Adrenal gland (tissue), 5 donors: Measurements from ENCODE around the gene PRSS50.

ENCODE experiments used
- POLR2A ChIP-seq, 2 donors: fragments of 450-650 bp; IDR thresholded peaks; one replicate each; pipeline ENCODE4 v1.6.1; 2017; ENCODE audit warnings: antibody characterized with exemption in 2 of 2, mild to moderate bottlenecking in 2 of 2, moderate library complexity in 1 of 2
- TF ChIP-seq, protein P1 (sequence below), 6 experiments: fragments of 450-650 bp in 4 of 6; fragments of 200-600 bp in 2 of 6; sonication (generic) in 1 of 6; IDR thresholded peaks; 1 replicate in 5 of 6; 2 replicates in 1 of 6; pipeline versions ENCODE4 v1.5.1 to v1.8.0; 2016 to 2021; ENCODE audit warnings: antibody characterized with exemption in 6 of 6, mild to moderate bottlenecking in 2 of 6, moderate library complexity in 1 of 6
- donor health status: DM: no; HTN: no; CAD: no.

DNA sequence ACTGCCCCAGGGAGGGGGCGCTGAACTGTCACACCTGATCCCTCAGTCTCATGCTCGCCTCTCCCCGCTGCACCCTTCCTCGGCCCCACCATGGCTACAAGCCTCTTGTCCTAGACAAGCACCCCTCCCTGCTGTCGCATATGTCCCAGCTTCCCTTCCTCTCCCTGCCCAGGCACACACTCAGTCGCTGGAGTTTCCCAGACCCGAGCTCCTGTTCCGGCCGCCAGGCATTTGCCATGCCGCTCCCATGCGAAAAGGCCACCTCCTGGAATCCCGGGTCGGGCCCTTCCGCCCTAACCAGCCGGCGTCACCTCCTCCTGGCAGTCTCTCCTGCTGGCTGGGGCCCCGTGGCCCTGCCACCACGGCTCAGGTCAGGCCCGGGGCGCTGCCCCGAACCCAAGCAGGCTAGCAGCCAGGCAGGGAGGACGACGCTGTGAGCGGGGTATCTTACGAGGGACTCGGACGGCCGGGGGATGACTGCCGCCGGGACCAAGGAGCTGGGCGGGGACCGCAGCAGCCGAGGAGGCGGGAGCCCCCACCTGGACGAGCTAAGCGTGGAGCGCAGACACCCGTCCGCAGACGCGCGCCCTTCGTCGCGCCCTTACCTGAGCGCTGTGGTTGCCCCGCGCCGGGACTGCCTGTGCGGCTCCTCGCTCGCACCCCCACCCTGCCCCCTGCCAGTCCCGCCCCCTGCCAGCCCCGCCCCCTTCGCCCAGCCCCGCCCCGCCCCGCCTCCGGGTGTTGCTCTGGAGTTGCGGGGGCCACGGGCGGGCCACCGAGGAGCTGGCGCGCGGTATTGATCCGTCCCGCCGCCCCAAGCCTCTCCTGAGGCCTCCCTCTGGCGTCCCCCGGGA, 24.4 kb downstream of the PRSS50 start, which contains the start of gene ALS2CL:
- TF ChIP-seq, protein P1, sequence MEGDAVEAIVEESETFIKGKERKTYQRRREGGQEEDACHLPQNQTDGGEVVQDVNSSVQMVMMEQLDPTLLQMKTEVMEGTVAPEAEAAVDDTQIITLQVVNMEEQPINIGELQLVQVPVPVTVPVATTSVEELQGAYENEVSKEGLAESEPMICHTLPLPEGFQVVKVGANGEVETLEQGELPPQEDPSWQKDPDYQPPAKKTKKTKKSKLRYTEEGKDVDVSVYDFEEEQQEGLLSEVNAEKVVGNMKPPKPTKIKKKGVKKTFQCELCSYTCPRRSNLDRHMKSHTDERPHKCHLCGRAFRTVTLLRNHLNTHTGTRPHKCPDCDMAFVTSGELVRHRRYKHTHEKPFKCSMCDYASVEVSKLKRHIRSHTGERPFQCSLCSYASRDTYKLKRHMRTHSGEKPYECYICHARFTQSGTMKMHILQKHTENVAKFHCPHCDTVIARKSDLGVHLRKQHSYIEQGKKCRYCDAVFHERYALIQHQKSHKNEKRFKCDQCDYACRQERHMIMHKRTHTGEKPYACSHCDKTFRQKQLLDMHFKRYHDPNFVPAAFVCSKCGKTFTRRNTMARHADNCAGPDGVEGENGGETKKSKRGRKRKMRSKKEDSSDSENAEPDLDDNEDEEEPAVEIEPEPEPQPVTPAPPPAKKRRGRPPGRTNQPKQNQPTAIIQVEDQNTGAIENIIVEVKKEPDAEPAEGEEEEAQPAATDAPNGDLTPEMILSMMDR (IDR thresholded peaks at IDR 0.05), result no peak
- TF ChIP-seq POLR2A (IDR thresholded peaks at IDR 0.05), result peak in 1 of 2 donors; percentile 12
